A549 (cell line): ENCODE data around the gene ASAP2. TPM values are rescaled to one million over a fixed set of nuclear protein-coding genes. Genes with fewer than 3 reads are reported as not detected.

ENCODE experiments used
- ATAC-seq, 2 experiments: fragments of 200-7000 bp in 1 of 2; fragments of >200 bp in 1 of 2; cut with Nextera tagmentation in 1 of 2; cut with Tn5 transposase in 1 of 2; 3 replicates each; pipeline versions ENCODE4 v1.8.0 to v1.9.1; 2018 to 2020; ENCODE audit warnings: mild to moderate bottlenecking in 1 of 2, moderate library complexity in 1 of 2
- CTCF ChIA-PET: fragments of 300-600 bp; sonication (Branson Sonifier 250); formaldehyde crosslinking; extraction: SDS; loops from one replicate; lab custom pipeline; 2021; ENCODE audit warnings: antibody characterized with exemption, inconsistent platforms; lab: Yijun Ruan, JAX
- POLR2A ChIA-PET: fragments of 350-600 bp; formaldehyde crosslinking; extraction: SDS; loops from one replicate; lab custom pipeline; 2021; ENCODE audit warnings: antibody characterized with exemption, inconsistent platforms; lab: Yijun Ruan, JAX
- DNase-seq, 2 experiments: peaks; one replicate each; pipeline versions ENCODE4 v3.0.0 to v3.0.0-alpha.2; 2011 to 2016; ENCODE audit warnings: low read depth in 1 of 2, low spot score in 1 of 2
- FAIRE-seq: peaks from 2 replicates; lab custom pipeline; 2011; peaks lifted over from hg19 to GRCh38; lab: Jason Lieb, UNC
- H3K27ac ChIP-seq, 2 experiments: fragments of >200 bp; sonication (Bioruptor Twin); formaldehyde crosslinking; 3 replicates each; pipeline ENCODE4 v1.5.1; 2016 to 2017
- H3K4me1 ChIP-seq: fragments of >200 bp; sonication (Bioruptor Twin); formaldehyde crosslinking; 3 replicates; pipeline ENCODE4 v1.6.1; 2016
- H3K4me2 ChIP-seq: fragments of >200 bp; sonication (Bioruptor Twin); formaldehyde crosslinking; 3 replicates; pipeline ENCODE4 v1.6.1; 2016
- H3K4me3 ChIP-seq: fragments of >200 bp; sonication (Bioruptor Twin); formaldehyde crosslinking; 3 replicates; pipeline ENCODE4 v1.5.1; 2016
- H3K9me3 ChIP-seq: fragments of >200 bp; sonication (Bioruptor Twin); formaldehyde crosslinking; 3 replicates; pipeline ENCODE4 v1.6.1; 2016
- ATOH8 ChIP-seq: fragments of 250-450 bp; sonication (Bioruptor Pico); IDR thresholded peaks from 2 replicates; pipeline ENCODE4 v1.5.0; 2020; ENCODE audit warnings: low read depth, mild to moderate bottlenecking, moderate library complexity
- EHF ChIP-seq: fragments of 250-450 bp; sonication (Bioruptor Pico); IDR thresholded peaks from 2 replicates; pipeline ENCODE4 v1.5.0; 2020; ENCODE audit warnings: mild to moderate bottlenecking
- EHMT2 ChIP-seq: fragments of 200-600 bp; sonication (generic); IDR thresholded peaks from 2 replicates; pipeline ENCODE4 v1.6.1; 2016; ENCODE audit warnings: antibody characterized with exemption, low read depth, mild to moderate bottlenecking, moderate library complexity
- HOXB13 ChIP-seq: fragments of 250-450 bp; sonication (Bioruptor Pico); IDR thresholded peaks from 2 replicates; pipeline ENCODE4 v1.5.0; 2020; ENCODE audit warnings: low read depth, mild to moderate bottlenecking, moderate library complexity
- HOXB5 ChIP-seq: fragments of 250-450 bp; sonication (Bioruptor Pico); IDR thresholded peaks from 2 replicates; pipeline ENCODE4 v1.5.0; 2020; ENCODE audit warnings: mild to moderate bottlenecking, moderate library complexity
- JUN ChIP-seq, 2 experiments: fragments of >200 bp; sonication (Bioruptor Twin); formaldehyde crosslinking; IDR thresholded peaks; 2 replicates in 1 of 2; 3 replicates in 1 of 2; pipeline ENCODE4 v1.6.1; 2016 to 2017
- JUNB ChIP-seq: fragments of >200 bp; sonication (Bioruptor Twin); formaldehyde crosslinking; IDR thresholded peaks from 2 replicates; pipeline ENCODE4 v1.6.1; 2016
- KDM1A ChIP-seq: fragments of 200-600 bp; sonication (generic); IDR thresholded peaks from 2 replicates; pipeline ENCODE4 v1.6.1; 2016; ENCODE audit warnings: low read depth, mild to moderate bottlenecking
- KDM5A ChIP-seq: fragments of 200-600 bp; sonication (generic); IDR thresholded peaks from 2 replicates; pipeline ENCODE4 v1.6.1; 2016; ENCODE audit warnings: antibody characterized with exemption, mild to moderate bottlenecking
- MAFK ChIP-seq: fragments of 450-650 bp; IDR thresholded peaks from 2 replicates; pipeline ENCODE4 v1.6.1; 2014; ENCODE audit not compliant: partially characterized antibody
- NPAS2 ChIP-seq: fragments of 250-450 bp; sonication (Bioruptor Pico); IDR thresholded peaks from 2 replicates; pipeline ENCODE4 v1.8.0; 2022; ENCODE audit warnings: mild to moderate bottlenecking, moderate library complexity, borderline replicate concordance
- PHF8 ChIP-seq: fragments of 200-600 bp; sonication (generic); IDR thresholded peaks from 2 replicates; pipeline ENCODE4 v1.6.1; 2016; ENCODE audit warnings: low read depth, mild to moderate bottlenecking, antibody characterized with exemption, moderate library complexity, borderline replicate concordance
- RARB ChIP-seq: fragments of 250-450 bp; sonication (Bioruptor Pico); IDR thresholded peaks from 2 replicates; pipeline ENCODE4 v1.8.0; 2021; ENCODE audit warnings: mild to moderate bottlenecking, moderate library complexity
- SMC3 ChIP-seq: fragments of >200 bp; sonication (Bioruptor Twin); formaldehyde crosslinking; IDR thresholded peaks from 3 replicates; pipeline ENCODE4 v1.6.1; 2018; ENCODE audit warnings: inconsistent platforms
- TFCP2L1 ChIP-seq: fragments of 250-450 bp; sonication (Bioruptor Pico); IDR thresholded peaks from 2 replicates; pipeline ENCODE4 v1.5.0; 2021; ENCODE audit warnings: mild to moderate bottlenecking
- ZFP36 ChIP-seq: fragments of 450-650 bp; IDR thresholded peaks from 2 replicates; pipeline ENCODE4 v1.6.1; 2014; ENCODE audit warnings: borderline replicate concordance; ENCODE audit not compliant: partially characterized antibody
- ZNF302 ChIP-seq: fragments of 250-450 bp; sonication (Bioruptor Pico); IDR thresholded peaks from 2 replicates; pipeline ENCODE4 v1.9.0; 2021; ENCODE audit warnings: inconsistent platforms, mild to moderate bottlenecking, moderate library complexity
- ZSCAN20 ChIP-seq: fragments of 250-450 bp; sonication (Bioruptor Pico); IDR thresholded peaks from 2 replicates; pipeline ENCODE4 v1.8.0; 2022; ENCODE audit warnings: mild to moderate bottlenecking, moderate library complexity
- WGBS: methylation state at CpG from one replicate; pipeline ENCODE4 v1.1.6; 2017; ENCODE audit errors: missing lambda C conversion rate; 5-methylcytosine and 5-hydroxymethylcytosine counted together
- polyA plus RNA-seq, 4 experiments: library from polyadenylated mRNA; depleted of rRNA in 3 of 4; stranded (reverse); fragments of >200 nt; fragmentation: RNase III in 1 of 4; extraction: RNeasy Plus Mini Kit Qiagen cat#74134 plus additional on column Dnase treatment in 1 of 4; gene quantifications; 2 replicates in 3 of 4; 3 replicates in 1 of 4; pipeline ENCODE4 v1.2.3, GENCODE V29; 2011 to 2017
- TF ChIP-seq, protein P1 (sequence below): fragments of 150-350 bp; IDR thresholded peaks from 2 replicates; pipeline ENCODE4 v1.6.1; 2014; ENCODE audit warnings: low read depth, mild to moderate bottlenecking, low read length
- TF ChIP-seq, protein P2 (sequence below): fragments of 200-600 bp; sonication (generic); IDR thresholded peaks from 2 replicates; pipeline ENCODE4 v1.6.1; 2016; ENCODE audit warnings: antibody characterized with exemption, mild to moderate bottlenecking, moderate library complexity

ASAP2 gene
- polyA plus RNA-seq, 2 of the 4 experiments (the other 2 are of a cell fraction) = 17.8 to 27.9 TPM

GRCh38 chr2:9312591-9312990, 106.0 kb downstream of the ASAP2 start:
- Histone ChIP-seq H3K4me2 (no peak overlapping the region), H3K9me3 (no peaks in the 10 kb centered on the region), H3K4me3 (no peak overlapping the region), H3K4me1 (peaks cover 50% of the 10 kb centered on the region), H3K27ac (peak overlapping the region in 1 of 2 experiments; percentile 86; a peak in 3 of 6 replicates)
- WGBS = 91% methylated on average over 6 of the region's 6 CpGs
- FAIRE-seq = no peak
- DNase-seq = no peak
- ATAC-seq = no peak
- no peak for TF ChIP-seq JUN (IDR thresholded peaks at IDR 0.05)
- no peak for TF ChIP-seq RARB (CRISPR knock-in tag)
- TF ChIP-seq KDM5A = no peak
- TF ChIP-seq EHF (CRISPR knock-in tag) = no peak
- TF ChIP-seq, protein P1, sequence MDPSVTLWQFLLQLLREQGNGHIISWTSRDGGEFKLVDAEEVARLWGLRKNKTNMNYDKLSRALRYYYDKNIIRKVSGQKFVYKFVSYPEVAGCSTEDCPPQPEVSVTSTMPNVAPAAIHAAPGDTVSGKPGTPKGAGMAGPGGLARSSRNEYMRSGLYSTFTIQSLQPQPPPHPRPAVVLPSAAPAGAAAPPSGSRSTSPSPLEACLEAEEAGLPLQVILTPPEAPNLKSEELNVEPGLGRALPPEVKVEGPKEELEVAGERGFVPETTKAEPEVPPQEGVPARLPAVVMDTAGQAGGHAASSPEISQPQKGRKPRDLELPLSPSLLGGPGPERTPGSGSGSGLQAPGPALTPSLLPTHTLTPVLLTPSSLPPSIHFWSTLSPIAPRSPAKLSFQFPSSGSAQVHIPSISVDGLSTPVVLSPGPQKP = no peak
- TF ChIP-seq PHF8 = no peak
- TF ChIP-seq, protein P2, sequence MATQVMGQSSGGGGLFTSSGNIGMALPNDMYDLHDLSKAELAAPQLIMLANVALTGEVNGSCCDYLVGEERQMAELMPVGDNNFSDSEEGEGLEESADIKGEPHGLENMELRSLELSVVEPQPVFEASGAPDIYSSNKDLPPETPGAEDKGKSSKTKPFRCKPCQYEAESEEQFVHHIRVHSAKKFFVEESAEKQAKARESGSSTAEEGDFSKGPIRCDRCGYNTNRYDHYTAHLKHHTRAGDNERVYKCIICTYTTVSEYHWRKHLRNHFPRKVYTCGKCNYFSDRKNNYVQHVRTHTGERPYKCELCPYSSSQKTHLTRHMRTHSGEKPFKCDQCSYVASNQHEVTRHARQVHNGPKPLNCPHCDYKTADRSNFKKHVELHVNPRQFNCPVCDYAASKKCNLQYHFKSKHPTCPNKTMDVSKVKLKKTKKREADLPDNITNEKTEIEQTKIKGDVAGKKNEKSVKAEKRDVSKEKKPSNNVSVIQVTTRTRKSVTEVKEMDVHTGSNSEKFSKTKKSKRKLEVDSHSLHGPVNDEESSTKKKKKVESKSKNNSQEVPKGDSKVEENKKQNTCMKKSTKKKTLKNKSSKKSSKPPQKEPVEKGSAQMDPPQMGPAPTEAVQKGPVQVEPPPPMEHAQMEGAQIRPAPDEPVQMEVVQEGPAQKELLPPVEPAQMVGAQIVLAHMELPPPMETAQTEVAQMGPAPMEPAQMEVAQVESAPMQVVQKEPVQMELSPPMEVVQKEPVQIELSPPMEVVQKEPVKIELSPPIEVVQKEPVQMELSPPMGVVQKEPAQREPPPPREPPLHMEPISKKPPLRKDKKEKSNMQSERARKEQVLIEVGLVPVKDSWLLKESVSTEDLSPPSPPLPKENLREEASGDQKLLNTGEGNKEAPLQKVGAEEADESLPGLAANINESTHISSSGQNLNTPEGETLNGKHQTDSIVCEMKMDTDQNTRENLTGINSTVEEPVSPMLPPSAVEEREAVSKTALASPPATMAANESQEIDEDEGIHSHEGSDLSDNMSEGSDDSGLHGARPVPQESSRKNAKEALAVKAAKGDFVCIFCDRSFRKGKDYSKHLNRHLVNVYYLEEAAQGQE = no peak
- no peak for TF ChIP-seq ATOH8 (CRISPR knock-in tag)
- no peak for TF ChIP-seq JUNB
- no peak for TF ChIP-seq KDM1A
- no peak for TF ChIP-seq NPAS2 (CRISPR knock-in tag)
- no peak for TF ChIP-seq MAFK
- no peak for TF ChIP-seq ZNF302 (CRISPR knock-in tag)
- CTCF ChIA-PET = interaction anchor here (1.1 to 4.0 kb wide), 3 partner anchors 15 to 121 kb away, joined by 5 to 24 read pairs (median 14); no protein-coding TSS in a partner anchor
- POLR2A ChIA-PET = no interaction called here

DNA sequence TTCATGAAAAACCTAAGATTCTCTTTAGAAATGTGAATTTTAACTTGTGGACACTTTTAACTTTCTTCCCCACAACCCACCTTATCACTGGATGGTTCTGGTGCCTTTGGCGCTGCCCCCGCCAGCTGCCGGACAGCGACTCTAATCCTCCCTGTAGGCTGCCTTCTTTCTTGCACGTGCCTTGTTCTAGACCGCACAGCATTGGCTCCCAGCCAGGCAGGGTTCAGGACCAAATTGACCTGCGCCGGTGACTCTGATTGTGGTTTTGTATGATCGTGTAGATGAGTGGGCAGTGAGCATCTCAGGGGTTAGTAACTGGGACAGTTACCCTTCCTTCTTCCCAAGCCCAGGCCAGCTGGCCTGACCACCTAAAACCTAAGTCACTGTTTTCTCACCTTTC, 106.8 kb downstream of the ASAP2 start:
- no peak for ATAC-seq
- Histone ChIP-seq H3K4me2 (no peak overlapping the region), H3K4me1 (peaks cover 44% of the 10 kb centered on the region), H3K27ac (peak overlapping the region in 1 of 2 experiments; percentile 2; a peak in 1 of 6 replicates), H3K9me3 (no peaks in the 10 kb centered on the region), H3K4me3 (no peak overlapping the region)
- no peak for FAIRE-seq
- no peak for DNase-seq
- 94% methylated on average over 9 of the region's 9 CpGs for WGBS
- no peak for TF ChIP-seq ZSCAN20
- no peak for TF ChIP-seq EHMT2
- TF ChIP-seq ZNF302 (CRISPR knock-in tag) = no peak
- no peak for TF ChIP-seq TFCP2L1
- TF ChIP-seq SMC3 = no peak
- TF ChIP-seq JUN (IDR thresholded peaks at IDR 0.05) = no peak
- no peak for TF ChIP-seq ZFP36
- no peak for TF ChIP-seq KDM1A
- no peak for TF ChIP-seq HOXB13
- TF ChIP-seq HOXB5 (CRISPR knock-in tag) = no peak
- ChIA-PET CTCF (interaction anchor here (1.0 to 3.3 kb wide), 2 partner anchors 16 to 171 kb away, joined by 4 to 14 read pairs; no protein-coding TSS in a partner anchor), POLR2A (no interaction called here)
